ENCODE data around the gene ASPSCR1.

GRCh38 chr17:82020572-82021106, 43.2 kb downstream of the ASPSCR1 start:
- TF ChIP-seq CTCF (conservative IDR thresholded peaks at IDR 0.05) (no peak), EZH2 (IDR thresholded peaks at IDR 0.05; ENCODE audit: low read depth) (no peak)
